HEK293 (cell line): ENCODE measurements around the gene KDM2B.

ENCODE experiments used
- CTCF ChIA-PET: fragments of 350-600 bp; formaldehyde crosslinking; extraction: SDS; loops from one replicate; lab custom pipeline; 2021; ENCODE audit warnings: antibody characterized with exemption; lab: Yijun Ruan, JAX
- POLR2A ChIA-PET: fragments of 300-600 bp; formaldehyde crosslinking; extraction: SDS; loops from one replicate; lab custom pipeline; 2020; ENCODE audit warnings: antibody characterized with exemption, inconsistent platforms; lab: Yijun Ruan, JAX
- H3K27ac ChIP-seq: fragments of 200-500 bp; sonication (Bioruptor generic); 2 replicates; pipeline ENCODE4 v1.5.1; 2014; ENCODE audit warnings: low read depth, low read length, control low read depth, inconsistent platforms; ENCODE audit errors: extremely low read depth
- H3K36me3 ChIP-seq, 2 experiments: fragments of 200-500 bp in 1 of 2; sonication (Bioruptor generic) in 1 of 2; 1 replicate in 1 of 2; 2 replicates in 1 of 2; pipeline ENCODE4 v1.5.1; 2014 to 2017; ENCODE audit warnings: inconsistent platforms in 2 of 2, low read length in 2 of 2; ENCODE audit not compliant: control insufficient read depth in 2 of 2, insufficient read depth in 1 of 2
- H3K4me1 ChIP-seq: fragments of 200-500 bp; sonication (Bioruptor generic); 2 replicates; pipeline ENCODE4 v1.5.1; 2014; ENCODE audit warnings: mild to moderate bottlenecking, low read length, inconsistent platforms; ENCODE audit not compliant: control insufficient read depth, insufficient read depth
- H3K4me3 ChIP-seq: 2 replicates; pipeline ENCODE4 v1.5.1; 2011; ENCODE audit warnings: low read depth, mild to moderate bottlenecking, control low read depth, low read length, moderate library complexity
- H3K9me3 ChIP-seq: fragments of 200-500 bp; sonication (Bioruptor generic); 2 replicates; pipeline ENCODE4 v1.5.1; 2014; ENCODE audit warnings: low read depth, low read length, inconsistent platforms; ENCODE audit not compliant: control insufficient read depth, insufficient read depth
- CTCF ChIP-seq: fragments of 450-650 bp; formaldehyde crosslinking; IDR thresholded peaks from 2 replicates; pipeline ENCODE4 v1.5.1; 2016; ENCODE audit warnings: missing biosample characterization, missing genetic modification characterization
- EGR2 ChIP-seq: fragments of 450-650 bp; formaldehyde crosslinking; IDR thresholded peaks from 2 replicates; pipeline ENCODE4 v1.5.1; 2016; ENCODE audit warnings: low read depth, missing biosample characterization, missing genetic modification characterization
- FEZF1 ChIP-seq: fragments of 450-650 bp; formaldehyde crosslinking; IDR thresholded peaks from 2 replicates; pipeline ENCODE4 v1.5.1; 2016; ENCODE audit warnings: missing biosample characterization, missing genetic modification characterization
- SCRT1 ChIP-seq: fragments of 450-650 bp; formaldehyde crosslinking; IDR thresholded peaks from 2 replicates; pipeline ENCODE4 v1.5.1; 2016; ENCODE audit warnings: missing biosample characterization, missing genetic modification characterization, borderline replicate concordance
- SETDB1 ChIP-seq: IDR thresholded peaks from one replicate; pipeline ENCODE4 v1.6.1; 2017; ENCODE audit warnings: mild to moderate bottlenecking, low read length, moderate library complexity, mixed read lengths; ENCODE audit not compliant: insufficient read length
- WT1 ChIP-seq: fragments of 450-650 bp; formaldehyde crosslinking; IDR thresholded peaks from 2 replicates; pipeline ENCODE4 v1.5.1; 2016; ENCODE audit warnings: missing biosample characterization, missing genetic modification characterization
- ZEB2 ChIP-seq: fragments of 450-650 bp; formaldehyde crosslinking; IDR thresholded peaks from 2 replicates; pipeline ENCODE4 v1.5.1; 2016; ENCODE audit warnings: missing biosample characterization, missing genetic modification characterization
- ZFHX2 ChIP-seq: fragments of 450-650 bp; formaldehyde crosslinking; conservative IDR thresholded peaks from 2 replicates; pipeline ENCODE4 v1.5.1; 2016; ENCODE audit warnings: missing biosample characterization, missing genetic modification characterization
- ZNF114 ChIP-seq: fragments of 450-650 bp; formaldehyde crosslinking; IDR thresholded peaks from 2 replicates; pipeline ENCODE4 v1.5.0; 2017; ENCODE audit warnings: missing biosample characterization, missing genetic modification characterization
- ZNF121 ChIP-seq: fragments of 450-650 bp; formaldehyde crosslinking; IDR thresholded peaks from 2 replicates; pipeline ENCODE4 v1.5.1; 2016; ENCODE audit warnings: missing biosample characterization, missing genetic modification characterization
- ZNF140 ChIP-seq: fragments of 450-650 bp; formaldehyde crosslinking; IDR thresholded peaks from 2 replicates; pipeline ENCODE4 v1.5.1; 2016; ENCODE audit warnings: missing biosample characterization, missing genetic modification characterization
- ZNF155 ChIP-seq: fragments of 450-650 bp; formaldehyde crosslinking; IDR thresholded peaks from 2 replicates; pipeline ENCODE4 v1.5.1; 2016; ENCODE audit warnings: missing biosample characterization, missing genetic modification characterization
- ZNF335 ChIP-seq: fragments of 450-650 bp; formaldehyde crosslinking; conservative IDR thresholded peaks from 2 replicates; pipeline ENCODE4 v1.5.1; 2016; ENCODE audit warnings: missing biosample characterization, missing genetic modification characterization
- ZNF391 ChIP-seq: fragments of 450-650 bp; formaldehyde crosslinking; IDR thresholded peaks from 2 replicates; pipeline ENCODE4 v1.5.1; 2016; ENCODE audit warnings: low read depth, missing biosample characterization, missing genetic modification characterization, borderline replicate concordance
- ZNF398 ChIP-seq: fragments of 450-650 bp; formaldehyde crosslinking; IDR thresholded peaks from 2 replicates; pipeline ENCODE4 v1.5.1; 2017; ENCODE audit warnings: missing biosample characterization, missing genetic modification characterization
- ZNF416 ChIP-seq: fragments of 450-650 bp; formaldehyde crosslinking; IDR thresholded peaks from 2 replicates; pipeline ENCODE4 v1.5.1; 2016; ENCODE audit warnings: missing biosample characterization, missing genetic modification characterization
- ZNF544 ChIP-seq: fragments of 450-650 bp; formaldehyde crosslinking; IDR thresholded peaks from 2 replicates; pipeline ENCODE4 v1.5.0; 2017; ENCODE audit warnings: missing biosample characterization, missing genetic modification characterization
- ZNF558 ChIP-seq: fragments of 450-650 bp; formaldehyde crosslinking; IDR thresholded peaks from 2 replicates; pipeline ENCODE4 v1.5.1; 2016; ENCODE audit warnings: missing biosample characterization, missing genetic modification characterization
- ZNF629 ChIP-seq: fragments of 450-650 bp; formaldehyde crosslinking; IDR thresholded peaks from 2 replicates; pipeline ENCODE4 v1.5.1; 2017; ENCODE audit warnings: missing biosample characterization, missing genetic modification characterization
- ZNF670 ChIP-seq: fragments of 450-650 bp; formaldehyde crosslinking; IDR thresholded peaks from 2 replicates; pipeline ENCODE4 v1.5.1; 2016; ENCODE audit warnings: missing biosample characterization, missing genetic modification characterization, low read depth
- ZNF707 ChIP-seq: fragments of 450-650 bp; formaldehyde crosslinking; IDR thresholded peaks from 2 replicates; pipeline ENCODE4 v1.5.1; 2016; ENCODE audit warnings: missing biosample characterization, missing genetic modification characterization
- ZSCAN18 ChIP-seq: fragments of 450-650 bp; formaldehyde crosslinking; IDR thresholded peaks from 2 replicates; pipeline ENCODE4 v1.5.1; 2016; ENCODE audit warnings: missing biosample characterization, missing genetic modification characterization

KDM2B gene

GRCh38 chr12:121518656-121519055 lies 62.2 kb downstream of the KDM2B start (continued):
- TF ChIP-seq ZNF121 (tag by site-specific recombination) (no peak), ZNF544 (no peak)

- CTCF ChIA-PET: interaction anchor here (0.7 kb wide), 1 partner anchor 119 kb away, joined by 3 read pairs; no protein-coding TSS in a partner anchor
- Histone ChIP-seq H3K4me3 (no peak overlapping the region), H3K4me1 (no peaks in the 10 kb centered on the region), H3K36me3 (peaks cover 0 to 41% of the 10 kb centered on the region in 2 experiments; a peak in 2 of 3 replicates), H3K9me3 (no peaks in the 10 kb centered on the region), H3K27ac (no peak overlapping the region)
- TF ChIP-seq ZNF558 (tag by site-specific recombination) (no peak), SETDB1 (no peak), FEZF1 (tag by site-specific recombination) (no peak), ZNF398 (tag by site-specific recombination) (no peak), ZNF416 (tag by site-specific recombination) (no peak), ZNF707 (tag by site-specific recombination) (no peak), ZNF335 (tag by site-specific recombination) (no peak)
- POLR2A ChIA-PET: no interaction called here
Measured at GRCh38 chr12:121516437-121517011, 64.3 kb downstream of the KDM2B start.

- ChIA-PET CTCF (no interaction called here), POLR2A (no interaction called here)
- Histone ChIP-seq H3K4me3 (no peak overlapping the region), H3K4me1 (no peaks in the 10 kb centered on the region), H3K9me3 (no peaks in the 10 kb centered on the region), H3K36me3 (peaks cover 4 to 32% of the 10 kb centered on the region in 2 experiments; a peak in 2 of 3 replicates), H3K27ac (no peak overlapping the region)
- TF ChIP-seq ZNF114 (tag by site-specific recombination): no peak
- TF ChIP-seq ZSCAN18 (tag by site-specific recombination): no peak
- 0 out of 2 replicates have a peak, but pooled peaks have one; percentile 27 for TF ChIP-seq ZFHX2 (tag by site-specific recombination)
- no peak for TF ChIP-seq ZNF670 (tag by site-specific recombination)
- no peak for TF ChIP-seq ZNF391 (tag by site-specific recombination)
- TF ChIP-seq ZEB2: no peak
- no peak for TF ChIP-seq SETDB1
- no peak for TF ChIP-seq CTCF (tag by site-specific recombination)
- TF ChIP-seq ZNF140 (tag by site-specific recombination): no peak
- TF ChIP-seq ZNF121 (tag by site-specific recombination): no peak
- TF ChIP-seq EGR2 (tag by site-specific recombination): 0 out of 2 replicates have a peak, but pooled peaks have one; percentile 10
- no peak for TF ChIP-seq ZNF629 (tag by site-specific recombination)
- TF ChIP-seq WT1 (tag by site-specific recombination): no peak
- no peak for TF ChIP-seq ZNF155 (tag by site-specific recombination)
- no peak for TF ChIP-seq SCRT1 (tag by site-specific recombination)
Measured at GRCh38 chr12:121515615-121516014, 65.2 kb downstream of the KDM2B start.
